IPS-15b (cell line): ENCODE measurements around the gene PERP.
A peak's percentile ranks its signal among the peaks of the same experiment; 100 is the strongest.

Experiments used
- H3K27me3 ChIP-seq: one replicate; pipeline ENCODE4 v1.6.1; 2013; ENCODE audit warnings: low read length; ENCODE audit not compliant: control insufficient read depth, insufficient read depth
- H3K36me3 ChIP-seq: one replicate; pipeline ENCODE4 v1.6.1; 2013; ENCODE audit warnings: low read length; ENCODE audit not compliant: control insufficient read depth, insufficient read depth
- H3K4me1 ChIP-seq: one replicate; pipeline ENCODE4 v1.6.1; 2013; ENCODE audit warnings: mild to moderate bottlenecking, low read length; ENCODE audit not compliant: control insufficient read depth, insufficient read depth
- H3K4me3 ChIP-seq: one replicate; pipeline ENCODE4 v1.5.1; 2013; ENCODE audit warnings: low read depth, low read length
- H3K9ac ChIP-seq: one replicate; pipeline ENCODE4 v1.6.1; 2013; ENCODE audit warnings: low read depth, mild to moderate bottlenecking, low read length
- H3K9me3 ChIP-seq: one replicate; pipeline ENCODE4 v1.6.1; 2013; ENCODE audit warnings: mild to moderate bottlenecking, low read length; ENCODE audit not compliant: control insufficient read depth, insufficient read depth

Gene PERP

DNA sequence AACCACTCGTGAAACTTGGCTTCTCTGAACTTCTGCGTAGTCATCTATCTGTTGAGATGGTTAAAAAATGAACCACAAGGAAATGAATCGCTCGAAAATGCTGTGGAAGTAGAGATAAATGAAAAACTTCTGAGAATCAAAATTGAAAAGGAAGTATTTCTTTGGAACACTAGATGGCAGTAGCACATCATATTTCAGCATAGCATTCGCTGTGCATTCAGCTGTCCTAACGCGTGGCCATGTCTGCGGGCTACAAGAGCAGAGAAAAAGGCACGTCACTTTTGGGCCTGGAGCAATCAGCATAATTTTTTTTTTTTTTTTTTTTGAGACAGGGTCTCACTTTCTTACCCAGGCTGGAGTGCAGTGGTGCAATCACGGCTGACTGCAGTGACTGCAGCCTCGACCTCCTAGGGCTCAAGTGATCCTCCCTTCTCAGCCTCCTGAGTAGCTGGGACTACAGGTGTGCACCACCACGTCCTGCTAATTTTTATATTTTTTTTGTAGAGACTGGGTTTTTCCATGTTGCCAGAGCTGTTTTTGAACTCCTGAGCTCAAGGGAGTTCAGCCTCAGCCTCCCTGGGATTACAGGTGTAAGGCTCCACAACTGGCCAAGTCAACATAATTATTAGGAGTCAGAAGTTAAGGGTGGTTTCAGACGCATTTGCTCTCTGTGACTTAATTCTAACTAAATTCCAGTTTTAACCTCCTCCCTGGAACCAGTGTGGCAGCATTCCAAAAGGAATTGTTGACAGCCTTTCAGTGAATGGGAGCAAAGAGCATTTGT lies 8.8 kb upstream of the PERP start:
- Histone ChIP-seq H3K4me1 (peaks cover 4% of the 10 kb centered on the region), H3K36me3 (no peaks in the 10 kb centered on the region), H3K4me3 (no peak overlapping the region), H3K9me3 (no peaks in the 10 kb centered on the region), H3K9ac (peak overlapping the region; percentile 30), H3K27me3 (no peaks in the 10 kb centered on the region)

DNA sequence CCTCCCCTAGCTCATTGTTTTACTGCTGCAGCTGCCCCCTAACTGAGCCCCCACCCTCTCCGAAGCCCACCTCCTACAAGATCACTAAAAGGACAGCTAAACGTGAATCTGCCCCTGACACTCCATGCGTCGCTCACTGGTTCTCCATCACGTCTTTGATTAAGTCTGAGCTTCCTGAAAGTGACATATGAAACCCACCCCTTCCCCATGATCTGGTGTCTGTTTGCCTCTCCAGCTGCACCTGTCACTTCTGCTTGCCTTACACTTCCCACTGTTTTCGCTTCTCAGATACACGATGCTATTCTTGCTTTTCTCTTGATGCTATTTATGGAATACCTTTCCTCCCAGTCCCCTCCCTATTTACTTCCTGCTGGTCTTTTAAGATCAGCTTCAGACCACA lies 8.0 kb upstream of the PERP start:
- H3K36me3 ChIP-seq: no peaks in the 10 kb centered on the region
- H3K4me1 ChIP-seq: peaks cover 4% of the 10 kb centered on the region
- H3K9ac ChIP-seq: no peak overlapping the region
- no peak overlapping the region for H3K4me3 ChIP-seq
- no peaks in the 10 kb centered on the region for H3K9me3 ChIP-seq
- H3K27me3 ChIP-seq: no peaks in the 10 kb centered on the region

DNA sequence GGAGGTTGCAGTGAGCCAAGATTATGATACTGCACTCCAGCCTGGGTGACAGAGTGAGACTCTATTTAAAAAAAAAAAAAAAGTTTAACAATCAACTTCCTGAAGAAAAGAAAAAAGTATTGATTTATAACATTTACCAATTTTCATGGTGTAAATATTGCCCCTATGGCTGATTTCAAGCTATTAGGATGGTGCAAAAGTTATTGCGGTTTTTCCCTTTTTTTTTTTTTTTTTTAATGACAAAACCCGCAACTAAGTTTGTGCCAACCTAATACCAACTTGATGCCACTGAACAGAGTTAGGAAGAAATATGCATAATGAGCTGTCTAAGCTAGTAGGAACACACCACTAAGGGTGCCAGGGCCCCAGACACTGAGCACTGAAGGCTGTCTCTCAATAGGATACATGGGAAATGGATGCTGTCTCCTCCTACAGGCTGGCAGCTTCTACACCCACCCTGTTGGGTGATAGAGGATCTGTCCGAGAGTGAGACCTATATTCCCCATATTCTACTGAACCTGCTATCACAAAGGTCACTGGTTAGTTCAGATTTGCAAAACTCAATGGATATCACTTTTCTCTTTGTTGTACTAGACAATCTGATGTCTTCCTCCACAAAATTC lies 6.5 kb upstream of the PERP start:
- H3K9me3 ChIP-seq: no peaks in the 10 kb centered on the region
- no peak overlapping the region for H3K9ac ChIP-seq
- peaks cover 4% of the 10 kb centered on the region for H3K4me1 ChIP-seq
- no peaks in the 10 kb centered on the region for H3K27me3 ChIP-seq
- H3K4me3 ChIP-seq: no peak overlapping the region
- H3K36me3 ChIP-seq: no peaks in the 10 kb centered on the region

DNA sequence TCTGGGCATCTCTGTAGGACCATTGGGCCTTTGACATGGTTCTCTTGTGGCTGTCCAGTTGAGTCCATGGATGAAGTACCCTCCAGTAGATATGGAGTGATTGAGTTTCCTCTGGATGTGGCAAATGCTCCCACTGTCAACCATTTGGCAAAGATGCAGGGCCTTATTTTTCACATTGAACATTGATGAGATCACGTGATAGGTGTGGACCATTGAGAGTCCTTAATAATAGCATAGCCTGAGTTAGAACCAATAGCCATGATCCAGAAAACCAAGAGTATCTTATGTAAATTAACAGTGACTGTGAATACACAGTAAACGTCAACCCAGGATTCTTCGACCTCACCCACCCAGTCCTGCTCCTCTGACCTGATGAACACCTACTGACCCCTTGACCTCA lies 3.0 kb upstream of the PERP start:
- H3K36me3 ChIP-seq: no peaks in the 10 kb centered on the region
- no peak overlapping the region for H3K4me3 ChIP-seq
- H3K9me3 ChIP-seq: no peaks in the 10 kb centered on the region
- H3K4me1 ChIP-seq: no peaks in the 10 kb centered on the region
- no peak overlapping the region for H3K9ac ChIP-seq
- H3K27me3 ChIP-seq: no peaks in the 10 kb centered on the region

- H3K4me1 ChIP-seq: no peaks in the 10 kb centered on the region
- H3K27me3 ChIP-seq: no peaks in the 10 kb centered on the region
- no peak overlapping the region for H3K9ac ChIP-seq
- no peaks in the 10 kb centered on the region for H3K36me3 ChIP-seq
- H3K9me3 ChIP-seq: no peaks in the 10 kb centered on the region
- no peak overlapping the region for H3K4me3 ChIP-seq
Observed at GRCh38 chr6:138109042-138109997, 2.1 kb upstream of the PERP start.

- no peaks in the 10 kb centered on the region for H3K36me3 ChIP-seq
- H3K4me3 ChIP-seq: peak overlapping the region; percentile 83
- H3K27me3 ChIP-seq: no peaks in the 10 kb centered on the region
- peaks cover 2% of the 10 kb centered on the region for H3K4me1 ChIP-seq
- H3K9ac ChIP-seq: no peak overlapping the region
- no peaks in the 10 kb centered on the region for H3K9me3 ChIP-seq
Observed at GRCh38 chr6:138107752-138108592, 753 bp upstream of the PERP start.

DNA sequence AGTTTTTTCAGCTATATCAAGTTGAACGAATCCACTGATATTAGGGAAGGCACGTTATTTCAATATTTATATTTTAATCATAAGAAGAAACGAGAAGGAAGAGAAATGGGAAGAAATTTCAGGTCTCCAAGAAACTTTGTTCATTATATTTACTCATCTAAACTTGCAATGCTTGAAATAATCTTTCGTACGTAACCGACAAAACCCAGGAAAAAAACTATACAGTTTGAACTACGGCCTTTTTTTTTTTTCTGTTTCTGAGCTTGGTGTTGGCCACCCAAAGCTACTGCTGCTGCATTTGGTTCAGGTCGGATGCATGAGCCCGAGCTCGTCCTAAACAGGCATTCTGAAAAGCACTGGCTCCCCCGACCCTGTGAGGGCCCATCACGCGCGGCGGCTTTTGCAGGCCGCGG lies 548 bp downstream of the PERP start:
- no peaks in the 10 kb centered on the region for H3K9me3 ChIP-seq
- H3K4me1 ChIP-seq: peaks cover 2% of the 10 kb centered on the region
- peak overlapping the region; percentile 83 for H3K4me3 ChIP-seq
- peak overlapping the region; percentile 62 for H3K9ac ChIP-seq
- no peaks in the 10 kb centered on the region for H3K27me3 ChIP-seq
- no peaks in the 10 kb centered on the region for H3K36me3 ChIP-seq

DNA sequence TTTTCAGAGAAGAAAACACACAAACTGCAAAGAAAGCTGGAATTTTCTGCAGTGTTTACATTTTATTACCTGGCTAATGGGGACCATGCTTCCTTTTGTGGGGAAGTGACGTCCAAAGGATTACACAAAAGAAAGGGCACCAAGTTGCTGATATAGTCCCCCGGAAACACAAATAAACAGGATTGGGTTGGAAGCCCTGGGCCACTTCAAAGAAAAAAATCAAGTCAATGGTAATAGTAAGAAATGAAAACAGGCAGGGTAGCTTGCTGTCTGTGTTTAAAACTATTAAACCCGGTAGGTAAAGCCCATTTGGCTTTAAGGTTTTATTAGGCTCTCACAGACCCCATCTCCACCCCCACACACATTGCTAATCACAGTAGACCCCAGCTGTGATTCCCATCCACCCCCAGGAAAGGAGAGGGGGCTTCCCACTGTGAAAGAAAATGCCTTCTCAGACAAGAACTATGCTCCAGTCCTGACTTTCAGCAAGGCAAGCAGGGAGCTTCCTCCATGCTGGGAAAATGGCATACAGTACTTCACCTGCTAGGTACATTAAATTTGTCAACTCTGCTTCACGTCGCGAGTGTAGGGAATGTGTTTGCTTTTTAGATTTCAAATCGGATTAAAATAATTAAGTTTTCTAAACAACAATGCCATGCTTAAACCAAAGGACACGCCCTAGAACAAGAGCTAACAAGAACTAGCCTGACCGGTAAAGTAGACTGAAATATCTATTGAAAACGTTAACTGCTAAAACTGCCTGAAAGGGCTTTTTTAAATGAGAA lies 1.1 kb downstream of the PERP start:
- Histone ChIP-seq H3K4me3 (peak overlapping the region; percentile 83), H3K4me1 (peaks cover 2% of the 10 kb centered on the region)

DNA sequence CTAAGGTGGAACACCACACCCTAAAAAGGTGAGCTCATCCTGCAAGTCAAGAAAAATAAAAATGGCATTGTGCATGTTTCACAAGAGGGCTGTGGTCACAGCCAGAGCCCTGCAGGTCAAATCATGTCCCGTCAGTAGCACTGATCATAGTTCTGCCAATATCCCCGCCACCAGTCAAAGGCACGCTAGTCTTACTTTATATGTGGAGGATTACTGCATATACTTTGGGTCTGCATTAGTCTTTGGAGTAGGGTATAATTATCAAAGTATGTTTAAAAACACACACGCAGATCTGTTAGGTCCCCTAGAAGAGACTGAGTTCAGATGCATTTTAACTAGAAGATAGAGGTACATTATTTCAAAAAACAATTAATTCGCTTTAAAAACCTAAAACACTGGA lies 1.8 kb downstream of the PERP start:
- Histone ChIP-seq H3K27me3 (no peaks in the 10 kb centered on the region), H3K4me3 (peak overlapping the region; percentile 83), H3K9me3 (no peaks in the 10 kb centered on the region), H3K4me1 (peaks cover 2% of the 10 kb centered on the region), H3K36me3 (no peaks in the 10 kb centered on the region), H3K9ac (no peak overlapping the region)

More for the DNA sequence above, 1.1 kb downstream of the PERP start:
- no peaks in the 10 kb centered on the region for H3K9me3 ChIP-seq
- no peaks in the 10 kb centered on the region for H3K27me3 ChIP-seq
- H3K36me3 ChIP-seq: no peaks in the 10 kb centered on the region
- peak overlapping the region; percentile 62 for H3K9ac ChIP-seq

DNA sequence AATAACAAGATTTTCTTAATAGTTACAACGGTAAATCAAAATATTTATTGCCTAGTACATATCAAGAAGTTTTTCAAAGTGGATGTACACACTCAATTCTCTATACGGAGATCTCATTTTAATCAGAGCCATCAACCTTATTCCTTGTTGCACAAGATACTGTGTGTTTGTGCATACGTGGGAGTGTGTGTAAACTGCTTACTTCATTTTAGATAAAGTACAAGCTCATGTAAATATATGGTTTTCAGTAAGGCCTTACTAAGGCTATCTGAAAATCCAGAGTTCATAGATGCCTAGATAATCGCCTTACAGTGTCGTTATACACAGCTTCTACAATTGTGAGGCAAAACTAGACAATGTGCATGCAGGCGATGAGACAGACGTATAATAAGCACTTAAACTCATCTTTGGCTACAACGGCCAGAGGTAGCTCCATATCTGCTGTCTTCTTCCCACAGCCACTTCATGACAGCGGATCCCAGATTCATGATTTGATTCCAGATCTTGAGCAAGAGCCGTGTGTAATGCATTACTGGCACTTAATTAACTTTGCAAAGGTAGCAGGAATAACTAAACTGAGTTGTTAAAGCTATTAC lies 2.5 kb downstream of the PERP start:
- Histone ChIP-seq H3K27me3 (no peaks in the 10 kb centered on the region), H3K36me3 (no peaks in the 10 kb centered on the region), H3K4me1 (peaks cover 2% of the 10 kb centered on the region), H3K9ac (no peak overlapping the region), H3K4me3 (peak overlapping the region; percentile 9), H3K9me3 (no peaks in the 10 kb centered on the region)
